Fibroblast of skin of right quadriceps (primary cell): ENCODE measurements around the gene LCE2A.

Experiments
- DNase-seq: peaks from one replicate; pipeline ENCODE4 v3.0.0-alpha.2; 2013

The LCE2A gene

DNA sequence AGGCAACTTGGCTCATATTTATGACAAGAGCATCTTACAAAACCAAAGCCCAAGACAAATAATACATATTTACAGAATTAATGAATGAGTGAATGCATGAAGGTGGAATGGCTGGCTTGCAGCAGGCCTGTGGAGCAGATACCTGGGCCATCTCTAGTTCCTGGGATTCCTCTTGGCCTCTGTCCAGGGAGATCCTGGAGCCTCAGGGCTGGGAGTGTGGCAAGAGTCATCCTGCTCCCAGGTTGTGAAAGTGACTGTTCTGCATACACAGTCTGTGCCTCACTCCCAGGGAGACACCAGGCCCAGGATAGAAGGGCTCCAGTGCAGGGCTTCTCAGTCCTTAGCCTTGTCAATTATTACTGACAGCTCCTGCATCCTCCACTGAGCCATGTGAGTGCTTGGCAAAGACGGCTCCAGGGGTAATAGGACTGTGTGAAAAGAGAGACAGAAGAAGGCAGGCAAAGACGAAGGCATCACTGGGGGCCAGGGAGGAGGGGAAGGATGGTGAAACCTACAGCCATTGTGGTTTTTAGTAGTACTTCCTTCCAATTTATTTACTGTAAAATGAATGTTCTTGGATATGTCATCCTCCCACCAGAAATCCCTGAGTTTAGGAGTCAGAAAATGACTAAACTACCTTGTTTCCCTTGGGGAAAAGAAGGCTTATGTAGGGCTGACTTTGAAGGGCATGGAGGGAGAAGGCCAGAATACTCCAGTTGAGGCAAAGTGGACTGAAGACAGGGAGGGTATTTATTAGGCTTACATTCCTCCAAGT is 45.4 kb downstream of the LCE2A start:
- peak; percentile 27 for DNase-seq

DNA sequence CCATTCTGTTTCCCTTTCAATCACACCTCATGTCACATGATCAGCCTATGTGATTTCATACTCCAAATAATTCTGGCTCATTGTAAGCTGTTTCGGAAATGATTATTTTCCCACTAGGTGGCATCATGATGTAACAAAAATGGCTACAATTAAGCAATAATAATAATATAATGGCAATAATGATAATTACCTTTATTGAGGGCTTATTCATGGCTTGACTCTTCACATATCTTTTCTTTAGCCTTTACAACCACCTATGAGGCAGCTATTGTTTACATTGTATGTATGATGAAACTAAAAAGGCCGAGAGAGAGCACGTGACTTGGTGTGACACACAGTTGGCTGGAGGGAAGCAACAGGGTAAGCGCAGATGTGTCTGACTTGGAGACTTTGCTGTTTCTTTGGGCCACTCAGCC is 47.2 kb downstream of the LCE2A start:
- DNase-seq = no peak

DNA sequence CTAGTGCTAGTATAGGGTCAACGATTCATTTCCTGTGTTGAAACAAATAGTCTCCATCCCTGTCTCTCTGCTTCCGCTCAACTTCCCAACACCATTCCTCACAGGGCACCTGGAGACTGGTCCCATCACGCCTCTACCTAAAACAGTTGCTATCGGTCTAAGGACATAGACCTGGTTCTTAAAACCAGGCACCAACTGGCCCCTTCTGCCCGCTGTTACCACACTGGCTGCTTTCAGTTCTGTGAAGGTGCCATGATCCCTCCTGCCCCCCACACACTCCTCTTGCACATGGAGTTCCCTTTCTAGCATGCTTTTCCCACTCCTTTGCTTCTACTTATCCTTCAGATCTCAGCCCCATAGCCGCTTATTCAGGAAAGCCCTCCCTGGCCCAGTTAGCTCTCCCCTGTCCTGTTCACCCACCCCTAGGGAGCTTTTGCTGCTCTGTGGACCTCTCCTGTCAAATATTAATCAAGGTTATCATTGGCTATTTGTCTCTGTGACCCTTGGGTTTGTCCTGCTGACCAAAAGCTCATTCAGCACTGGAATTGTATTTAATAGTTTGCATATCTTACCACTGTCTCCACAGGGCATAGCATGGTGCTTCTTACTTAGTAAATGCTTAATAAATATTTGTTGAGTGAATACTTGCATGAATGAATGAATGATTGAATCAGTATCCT is 47.8 kb downstream of the LCE2A start:
- DNase-seq = no peak

DNA sequence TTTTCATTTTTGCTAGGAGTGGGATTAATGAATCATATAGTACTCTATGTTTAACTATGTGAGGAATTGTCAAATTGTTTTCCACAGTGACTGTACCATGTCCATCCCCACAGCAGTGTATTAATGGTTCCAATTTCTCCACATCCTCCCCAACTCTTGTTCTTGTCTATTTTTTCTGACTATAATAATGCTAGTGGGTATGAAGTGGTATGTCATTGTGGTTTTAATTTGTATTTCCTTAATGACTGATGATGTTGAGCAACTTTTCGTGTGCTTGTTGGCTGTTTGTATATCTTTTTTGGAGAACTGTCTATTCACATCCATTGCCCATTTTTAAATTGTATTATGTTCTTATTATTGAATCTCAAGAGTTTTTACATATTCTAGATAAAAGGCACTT is 49.7 kb downstream of the LCE2A start:
- no peak for DNase-seq
